ENCODE results near the gene ITIH4.

Gene ITIH4

GRCh38 chr3:52829906-52830463 is 487 bp downstream of the ITIH4 start:
- no peak for DNase-seq

DNA sequence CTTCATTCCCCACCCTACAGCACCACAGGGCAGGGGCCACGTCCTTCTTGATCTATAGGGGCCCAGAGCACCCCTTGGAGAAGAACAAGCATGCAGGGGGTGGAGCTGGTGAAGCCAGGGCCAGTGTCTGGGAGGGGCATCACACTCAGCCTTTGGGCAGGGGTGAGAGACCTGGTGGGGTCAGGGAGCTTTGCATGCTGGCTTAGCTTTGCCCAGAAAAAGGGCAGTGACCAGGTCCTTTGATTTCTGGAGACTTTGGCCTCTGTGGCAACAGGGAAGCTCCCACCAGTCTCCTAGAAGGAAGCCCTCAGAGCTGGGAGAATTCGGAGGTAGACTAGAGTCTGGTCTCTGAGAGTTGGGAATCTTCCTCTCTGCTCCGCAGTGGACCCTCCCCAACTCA is 990 bp downstream of the ITIH4 start:
- no peak for DNase-seq

DNA sequence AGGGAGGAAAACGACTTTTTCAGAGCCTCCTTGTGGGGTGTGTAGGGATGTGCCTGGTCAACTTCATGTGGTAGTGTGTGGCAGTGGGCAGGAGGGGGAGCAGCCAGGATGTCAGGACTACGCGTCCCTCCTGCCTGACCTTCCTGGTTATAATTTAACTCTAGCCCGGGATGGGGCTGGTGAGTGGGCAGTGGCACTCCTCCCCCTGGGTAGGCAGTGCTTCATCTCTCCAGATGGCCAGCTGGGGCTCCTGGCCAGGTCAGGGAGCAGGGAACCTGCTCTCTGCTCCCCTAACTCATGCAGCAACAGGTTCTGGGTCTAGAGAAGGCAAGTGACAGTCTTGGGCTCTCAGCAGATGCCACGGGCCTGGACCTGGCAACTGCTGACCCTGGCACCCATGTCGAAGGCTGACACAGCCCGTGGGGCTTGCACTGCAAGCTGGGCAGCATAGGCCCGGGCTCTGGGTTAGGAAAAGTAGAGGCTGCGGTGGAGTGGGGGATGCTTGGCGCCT is 2.6 kb downstream of the ITIH4 start:
- no peak for DNase-seq

DNA sequence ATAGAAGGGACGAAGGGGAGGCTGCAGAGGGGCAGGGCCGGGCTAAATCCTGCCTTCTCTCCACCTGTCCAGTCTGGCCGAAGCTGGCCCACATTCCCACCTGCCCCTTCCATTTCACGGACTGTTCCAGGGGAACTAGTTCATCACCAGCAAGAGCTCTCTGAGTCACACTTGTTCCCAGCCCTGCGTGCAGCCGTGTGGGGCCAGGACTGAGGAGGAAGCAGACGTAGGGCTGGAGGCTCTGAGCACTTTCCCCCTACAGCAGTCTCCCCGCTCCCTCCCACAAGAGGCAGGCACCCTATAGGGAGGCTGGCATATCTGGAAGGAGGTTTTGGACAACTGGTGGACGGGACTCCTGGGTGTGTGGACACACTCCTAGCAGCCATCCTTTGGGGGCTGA is 3.0 kb downstream of the ITIH4 start:
- DNase-seq = no peak

GRCh38 chr3:52824037-52824436 is 6.4 kb downstream of the ITIH4 start:
- DNase-seq = no peak

DNA sequence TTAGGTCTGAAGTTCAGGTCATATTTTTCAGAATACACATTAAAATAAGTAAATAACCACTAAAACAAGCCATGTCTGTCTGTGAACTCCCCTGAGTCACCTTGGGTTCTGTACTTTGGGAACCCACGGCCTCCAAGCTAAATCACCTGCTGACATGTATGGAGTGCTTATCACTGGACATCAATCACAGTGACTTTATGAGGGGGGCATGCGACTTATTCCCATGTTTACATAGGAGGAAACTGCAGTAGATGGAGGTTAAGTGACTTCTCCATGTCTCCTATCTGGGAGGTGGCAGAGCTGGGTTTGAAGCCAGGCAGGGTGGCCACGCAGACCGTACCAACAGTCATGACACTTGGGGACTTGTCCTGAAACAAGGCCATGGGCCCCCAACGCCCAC is 8.1 kb downstream of the ITIH4 start:
- DNase-seq = no peak

DNA sequence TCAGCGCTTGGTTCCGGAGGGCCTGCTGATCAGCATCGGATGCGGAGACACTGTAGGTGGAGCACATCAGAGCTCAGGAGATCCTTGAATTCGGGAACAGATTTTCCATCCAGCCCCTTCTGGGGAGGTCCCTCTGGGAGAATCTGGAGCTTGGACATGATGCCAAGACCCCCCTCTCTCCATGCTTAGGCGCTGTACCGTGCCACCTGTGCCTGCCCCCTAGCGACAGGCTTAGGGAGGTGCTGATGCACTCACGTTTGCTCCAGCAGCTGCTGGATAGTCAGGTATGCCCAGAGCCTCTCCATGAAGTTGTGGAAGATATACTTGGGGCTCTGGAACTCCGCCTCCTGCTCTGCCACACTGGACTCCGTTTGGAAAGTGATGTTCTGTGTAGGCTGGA is 9.7 kb downstream of the ITIH4 start:
- DNase-seq = no peak

DNA sequence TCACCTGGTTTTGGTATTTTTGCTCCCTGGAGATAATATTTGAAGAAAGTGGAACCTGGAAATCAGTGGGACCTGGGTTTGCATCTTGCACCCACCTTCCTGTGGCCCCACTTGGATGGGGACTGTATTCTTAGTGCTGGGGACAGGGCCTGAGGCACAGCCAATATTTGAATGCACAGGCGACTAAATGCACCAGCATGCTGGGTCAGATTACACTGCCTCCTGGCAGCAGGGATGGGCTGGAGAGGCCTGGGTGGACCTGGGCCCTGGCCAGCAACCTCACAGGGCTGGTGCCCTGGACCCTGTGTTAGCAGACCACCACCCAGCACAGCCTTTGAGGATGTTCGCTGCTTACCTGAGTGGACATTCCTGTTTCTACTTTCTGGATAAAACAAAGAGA is 10.5 kb downstream of the ITIH4 start:
- DNase-seq = no peak

DNA sequence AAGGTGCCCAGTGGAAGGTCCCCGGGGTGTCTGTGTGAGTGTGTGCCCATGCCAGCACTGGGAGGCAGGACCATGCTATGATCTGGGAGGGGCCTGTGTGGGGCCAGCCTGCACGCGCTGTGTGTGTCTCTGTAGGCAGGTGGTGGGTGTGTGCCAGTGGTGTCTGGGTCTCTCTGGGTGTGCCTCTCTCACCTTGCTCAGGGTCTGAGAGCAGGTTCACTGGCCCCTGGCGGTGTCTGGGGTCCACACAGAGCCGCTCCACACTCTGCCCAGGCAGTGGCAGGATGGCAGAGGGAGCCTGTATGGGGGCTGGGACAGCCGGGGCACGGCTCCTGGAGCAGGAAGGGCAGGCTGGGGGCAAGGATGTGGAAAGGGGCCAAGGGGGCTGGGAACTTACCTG is 12.6 kb downstream of the ITIH4 start:
- DNase-seq = no peak

GRCh38 chr3:52817221-52817620 is 13.3 kb downstream of the ITIH4 start:
- no peak for DNase-seq

DNA sequence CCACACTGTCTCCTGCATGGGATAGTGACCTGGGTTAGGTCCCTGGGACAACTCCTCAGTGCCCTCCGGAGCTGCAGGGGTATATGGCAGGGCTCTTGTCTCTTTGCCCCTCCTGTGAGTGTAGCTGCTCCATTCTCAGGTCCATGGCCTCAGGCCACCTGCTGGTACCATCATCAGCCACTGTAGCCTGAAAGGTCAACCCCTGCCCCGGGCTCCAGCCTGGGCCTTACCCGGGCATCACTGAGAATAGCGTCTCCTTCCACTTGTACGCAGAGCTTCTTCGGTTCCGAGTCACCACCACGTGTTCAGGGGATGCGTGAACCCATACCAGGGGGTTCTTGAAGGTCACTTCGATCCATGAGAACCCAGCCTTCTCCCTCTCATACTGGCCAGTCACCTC is 13.8 kb downstream of the ITIH4 start:
- DNase-seq = no peak

DNA sequence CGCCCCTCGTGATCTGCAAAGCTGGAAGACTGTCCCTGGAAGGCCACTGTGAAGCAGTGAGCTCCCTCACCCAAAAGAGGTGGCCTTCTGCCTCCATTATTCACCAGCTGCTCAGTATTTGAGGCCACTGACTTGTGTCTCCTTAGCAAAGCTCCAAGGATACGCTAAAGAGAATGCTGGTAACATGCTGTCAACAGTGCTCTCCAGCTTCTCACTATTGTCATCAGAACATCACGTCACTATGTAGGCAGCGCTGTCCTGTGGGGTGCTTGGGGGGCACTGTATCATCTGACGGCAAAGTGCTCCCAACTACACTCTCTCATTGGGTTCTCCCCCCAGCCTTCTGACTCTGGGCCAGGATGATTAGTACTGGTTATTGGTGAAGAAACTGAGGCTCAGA is 14.3 kb downstream of the ITIH4 start:
- no peak for DNase-seq

GRCh38 chr3:52813810-52814209 is 16.7 kb downstream of the ITIH4 start:
- no peak for DNase-seq

GRCh38 chr3:52811452-52812011 is 18.9 kb downstream of the ITIH4 start:
- DNase-seq = no peak

DNA sequence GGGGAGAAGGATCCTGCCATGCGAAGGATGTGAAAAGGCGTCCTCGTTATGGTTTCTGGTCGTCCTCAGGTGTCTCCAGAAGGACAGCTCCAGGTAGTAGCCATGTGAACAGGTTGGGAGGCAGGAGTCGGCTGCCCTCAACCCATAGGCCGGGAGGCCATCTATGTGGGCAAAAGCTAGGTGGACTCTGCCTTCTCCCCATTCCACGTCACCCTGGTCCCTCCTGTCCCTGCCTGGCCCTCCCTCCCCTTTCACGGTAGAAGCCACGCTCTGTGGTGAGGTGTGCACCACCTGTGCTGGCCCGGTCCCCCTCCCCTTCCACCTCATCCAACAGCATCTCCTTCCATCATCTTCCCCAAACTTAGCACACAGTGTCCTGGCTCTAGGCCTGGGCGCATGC is 19.5 kb downstream of the ITIH4 start:
- DNase-seq = no peak

DNA sequence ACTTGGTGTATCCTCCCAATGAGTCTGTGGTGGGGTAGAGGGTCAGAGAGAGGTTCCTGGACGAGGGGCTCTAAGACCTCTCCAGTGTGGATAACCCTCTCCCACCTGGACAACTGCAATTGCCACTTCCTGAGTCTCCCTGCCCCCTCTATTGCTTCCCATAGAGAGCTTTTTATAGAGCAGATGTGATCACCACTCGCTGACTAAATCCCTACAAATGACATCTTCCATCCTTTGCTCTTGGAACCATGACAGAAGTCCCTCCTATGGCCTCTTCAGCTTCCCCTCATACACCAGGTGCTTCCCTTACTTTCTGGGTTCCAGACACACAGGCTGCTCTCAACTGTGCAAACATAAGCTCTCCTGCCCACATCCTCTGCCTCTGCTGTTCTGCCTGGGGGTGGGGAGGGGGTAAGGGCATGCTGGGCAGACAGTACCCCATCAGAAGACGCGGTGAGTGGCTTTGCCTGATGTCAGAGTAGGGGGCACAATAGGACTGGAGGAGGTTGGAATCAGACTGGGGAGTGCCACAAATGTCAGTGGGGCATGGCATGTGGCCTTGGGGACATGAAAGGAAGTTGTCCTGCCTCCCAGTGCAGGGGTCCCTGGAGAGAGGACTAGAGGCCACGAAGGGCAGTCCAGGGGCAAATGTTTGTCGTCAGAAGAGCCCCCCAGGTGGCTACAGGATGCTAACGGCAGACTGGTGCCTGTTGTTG is 20.7 kb downstream of the ITIH4 start:
- DNase-seq = no peak

GRCh38 chr3:52809149-52809548 is 21.3 kb downstream of the ITIH4 start:
- DNase-seq = no peak

DNA sequence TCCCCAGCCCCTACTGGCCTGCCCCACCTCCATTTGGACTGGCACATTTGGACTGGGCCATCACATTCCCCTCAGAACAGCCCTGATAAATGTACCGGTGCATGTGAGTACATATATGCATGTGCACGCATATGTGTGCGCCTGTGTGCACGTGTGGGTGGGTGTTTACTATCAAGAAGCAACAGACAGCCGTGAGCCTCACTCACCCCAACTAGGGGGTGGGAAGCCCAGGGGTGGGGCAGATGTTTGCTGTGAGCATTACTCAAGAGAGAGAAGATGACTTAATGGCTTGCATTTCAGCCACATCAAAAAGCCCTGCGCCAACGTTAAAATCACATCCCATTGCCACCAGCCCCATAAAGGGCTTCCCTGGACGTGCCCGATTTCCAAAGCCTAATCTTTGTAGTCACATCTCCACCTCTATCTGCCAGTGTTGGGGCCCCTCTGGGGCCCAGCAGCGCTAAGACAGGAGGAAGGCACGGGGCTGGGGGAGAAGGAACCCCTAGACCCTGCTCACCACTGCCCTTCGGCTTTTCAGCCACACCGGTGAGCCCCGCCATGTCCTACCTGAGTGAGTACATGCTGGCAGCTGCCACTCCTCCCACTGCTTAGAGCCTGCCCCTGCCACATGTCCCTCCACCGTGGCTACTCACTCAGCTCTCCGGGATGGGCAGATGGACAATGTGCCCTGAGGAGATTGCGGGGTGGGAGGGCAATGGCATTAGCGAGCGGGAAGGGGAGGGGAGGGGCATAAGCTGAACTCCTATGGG is 25.0 kb downstream of the ITIH4 start:
- no peak for DNase-seq

DNA sequence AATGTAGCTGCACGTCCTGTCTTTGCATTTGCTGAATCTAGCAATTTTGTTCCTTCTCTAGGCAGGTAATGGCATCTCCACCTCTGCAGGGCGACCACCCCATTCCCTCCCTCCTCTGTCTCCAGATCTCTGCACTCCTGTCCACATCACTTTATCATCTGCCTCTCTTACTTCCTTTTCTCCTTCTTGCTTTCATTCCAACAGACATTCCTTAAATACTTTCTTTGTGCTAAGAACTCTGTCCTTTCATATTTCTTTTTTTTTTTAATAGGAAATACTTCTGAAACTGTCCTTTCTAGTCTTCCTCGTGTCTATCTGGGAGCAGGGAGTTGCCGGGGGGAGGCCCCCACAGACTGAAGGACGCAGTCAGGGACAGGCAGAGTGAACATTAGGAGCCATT is 28.6 kb downstream of the ITIH4 start:
- DNase-seq = no peak

GRCh38 chr3:52800079-52800478 is 30.4 kb downstream of the ITIH4 start:
- no peak for DNase-seq

DNA sequence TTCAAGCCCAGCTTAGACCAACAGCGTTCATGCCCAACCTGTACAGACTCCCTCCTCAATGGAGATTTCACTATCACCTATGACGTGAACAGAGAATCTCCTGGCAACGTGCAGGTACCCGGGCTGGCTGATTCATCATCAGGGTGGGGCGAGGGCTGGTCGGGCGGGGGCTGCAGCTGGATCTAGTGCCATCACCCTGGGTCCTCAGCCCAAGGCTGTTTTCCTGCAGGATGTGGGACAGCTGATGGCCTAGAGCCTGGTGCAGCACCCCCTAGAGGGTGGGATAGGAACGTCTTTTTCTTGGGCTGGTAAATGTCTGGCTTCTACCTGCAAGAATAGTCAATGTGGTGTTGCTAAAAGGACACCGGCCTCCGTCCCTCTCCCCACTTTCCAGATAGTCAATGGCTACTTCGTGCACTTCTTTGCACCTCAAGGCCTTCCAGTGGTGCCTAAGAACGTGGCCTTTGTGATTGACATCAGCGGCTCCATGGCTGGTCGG is 31.4 kb downstream of the ITIH4 start:
- no peak for DNase-seq

DNA sequence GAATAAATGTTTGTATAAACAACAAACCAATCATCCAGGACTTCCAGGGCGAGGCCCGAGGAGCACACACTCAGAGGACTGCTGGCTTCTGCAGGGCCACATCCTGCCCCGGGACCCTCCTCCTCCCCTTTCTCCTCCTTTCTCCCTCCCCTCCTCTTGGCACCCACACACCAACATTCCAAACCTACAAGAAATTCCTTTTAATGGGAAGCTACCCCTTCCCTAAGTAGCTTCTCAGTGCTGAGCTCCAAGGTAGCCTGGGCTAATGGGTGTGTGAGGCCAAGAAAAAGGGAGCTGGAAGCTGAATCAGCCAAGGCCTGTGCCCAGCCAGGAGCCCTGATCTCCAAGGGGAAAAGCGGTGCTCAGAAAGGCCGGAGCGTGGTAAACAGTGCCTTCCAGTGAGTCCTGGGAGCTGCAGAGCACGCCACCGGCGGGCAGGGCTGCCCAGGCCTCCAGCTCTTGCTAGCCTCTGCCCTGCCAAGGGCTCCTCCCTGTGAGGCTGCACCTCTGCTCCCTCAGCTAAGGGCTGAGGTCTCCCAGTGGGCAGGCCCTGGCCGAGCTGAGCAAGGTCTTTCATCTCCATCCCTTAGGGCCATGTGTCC is 32.0 kb downstream of the ITIH4 start:
- no peak for DNase-seq

DNA sequence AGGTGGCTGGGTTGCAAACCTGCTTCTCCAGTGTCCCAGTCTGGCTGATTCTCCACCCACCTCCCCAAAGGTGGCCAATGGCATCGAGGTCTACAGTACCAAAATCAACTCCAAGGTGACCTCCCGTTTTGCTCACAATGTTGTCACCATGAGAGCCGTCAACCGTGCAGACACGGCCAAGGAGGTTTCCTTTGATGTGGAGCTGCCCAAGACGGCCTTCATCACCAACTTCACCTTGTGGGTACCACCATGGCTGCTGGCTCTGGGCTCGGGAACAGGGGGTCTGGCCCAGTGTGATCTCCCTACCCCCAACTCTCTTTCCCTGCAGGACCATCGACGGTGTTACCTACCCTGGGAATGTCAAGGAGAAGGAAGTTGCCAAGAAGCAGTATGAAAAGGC is 34.1 kb downstream of the ITIH4 start:
- no peak for DNase-seq
